GM23338 (cell line): ENCODE results near the gene NPY1R. TPM values are rescaled to one million over a fixed set of nuclear protein-coding genes. Genes with fewer than 3 reads are reported as not detected.

Experiments used
- ATAC-seq: fragments of 200-7000 bp; cut with Tn5 transposase; 3 replicates; pipeline ENCODE4 v1.9.1; 2020
- DNase-seq: peaks from one replicate; pipeline ENCODE4 v3.0.0-alpha.2; 2015; ENCODE audit warnings: low spot score
- H2AFZ ChIP-seq: fragments of 200-600 bp; sonication (generic); 2 replicates; pipeline ENCODE4 v1.8.0; 2016; ENCODE audit warnings: antibody characterized with exemption, mild to moderate bottlenecking, moderate library complexity
- H3F3A ChIP-seq: fragments of 200-600 bp; sonication (generic); replicated peaks from 2 replicates; pipeline ENCODE4 v1.8.0; 2017; ENCODE audit warnings: antibody characterized with exemption, mixed run types, low read depth
- H3K27ac ChIP-seq: fragments of 200-600 bp; sonication (generic); 2 replicates; pipeline ENCODE4 v1.6.1; 2016; ENCODE audit warnings: low read depth
- H3K27me3 ChIP-seq: fragments of 200-600 bp; sonication (generic); 2 replicates; pipeline ENCODE4 v1.8.0; 2016; ENCODE audit warnings: mild to moderate bottlenecking, mixed run types, moderate library complexity; ENCODE audit not compliant: insufficient read depth
- H3K36me3 ChIP-seq: fragments of 200-600 bp; sonication (generic); 2 replicates; pipeline ENCODE4 v1.8.0; 2016; ENCODE audit warnings: mild to moderate bottlenecking; ENCODE audit not compliant: insufficient read depth
- H3K4me1 ChIP-seq: fragments of 200-600 bp; sonication (generic); 2 replicates; pipeline ENCODE4 v1.8.0; 2016; ENCODE audit warnings: mild to moderate bottlenecking, moderate library complexity; ENCODE audit not compliant: insufficient read depth
- H3K4me2 ChIP-seq: fragments of 200-600 bp; sonication (generic); 2 replicates; pipeline ENCODE4 v1.7.1; 2017; ENCODE audit warnings: mixed run types
- H3K4me3 ChIP-seq: fragments of 200-600 bp; sonication (generic); 2 replicates; pipeline ENCODE4 v1.6.1; 2016; ENCODE audit warnings: mixed run types
- H3K79me2 ChIP-seq: fragments of 200-600 bp; sonication (generic); replicated peaks from 2 replicates; pipeline ENCODE4 v1.8.0; 2017; ENCODE audit warnings: mild to moderate bottlenecking; ENCODE audit not compliant: insufficient read depth
- H3K9me2 ChIP-seq: fragments of 200-600 bp; sonication (generic); 2 replicates; pipeline ENCODE4 v1.8.0; 2017; ENCODE audit not compliant: insufficient read depth
- H4K20me1 ChIP-seq: fragments of 200-600 bp; sonication (generic); replicated peaks from 2 replicates; pipeline ENCODE4 v1.8.0; 2017; ENCODE audit warnings: mild to moderate bottlenecking; ENCODE audit not compliant: insufficient read depth
- H3K27ac Mint-ChIP-seq: 2 replicates; pipeline ENCODE4 v1.8.0; 2020; ENCODE audit warnings: inconsistent platforms, mild to moderate bottlenecking, moderate library complexity, mixed read lengths
- H3K27me3 Mint-ChIP-seq: 3 replicates; pipeline ENCODE4 v1.8.0; 2022; ENCODE audit warnings: low read depth, mild to moderate bottlenecking, moderate library complexity, mixed read lengths, inconsistent platforms; ENCODE audit not compliant: insufficient read depth, poor library complexity
- H3K36me3 Mint-ChIP-seq: 3 replicates; pipeline ENCODE4 v1.8.0; 2021; ENCODE audit warnings: low read depth, mild to moderate bottlenecking, inconsistent platforms, moderate library complexity, mixed read lengths
- H3K4me1 Mint-ChIP-seq: 3 replicates; pipeline ENCODE4 v1.8.0; 2020; ENCODE audit warnings: mild to moderate bottlenecking, inconsistent platforms, mixed read lengths
- H3K4me3 Mint-ChIP-seq: 3 replicates; pipeline ENCODE4 v1.8.0; 2021; ENCODE audit warnings: moderate library complexity, mild to moderate bottlenecking, inconsistent platforms, mixed read lengths
- H3K9me3 Mint-ChIP-seq: 3 replicates; pipeline ENCODE4 v1.8.0; 2020; ENCODE audit warnings: moderate library complexity, mild to moderate bottlenecking, inconsistent platforms, mixed read lengths
- CREB1 ChIP-seq: fragments of 250-450 bp; sonication (Bioruptor Pico); IDR thresholded peaks from 2 replicates; pipeline ENCODE4 v1.5.0; 2020; ENCODE audit warnings: low read depth, mild to moderate bottlenecking, moderate library complexity
- EZH2 ChIP-seq: fragments of 200-600 bp; sonication (generic); IDR thresholded peaks from one replicate; pipeline ENCODE4 v1.8.0; 2017; ENCODE audit warnings: antibody characterized with exemption, mild to moderate bottlenecking, low read depth; ENCODE audit not compliant: unreplicated experiment
- EZH2phosphoT487 ChIP-seq: fragments of 200-600 bp; sonication (generic); IDR thresholded peaks from one replicate; pipeline ENCODE4 v1.8.1; 2018; ENCODE audit warnings: antibody characterized with exemption; ENCODE audit not compliant: unreplicated experiment
- JUNB ChIP-seq: IDR thresholded peaks from one replicate; pipeline ENCODE4 v1.6.1; 2016; ENCODE audit warnings: antibody characterized with exemption; ENCODE audit not compliant: unreplicated experiment
- NANOG ChIP-seq: IDR thresholded peaks from 2 replicates; pipeline ENCODE4 v1.6.1; 2016; ENCODE audit warnings: antibody characterized with exemption, borderline replicate concordance
- POLR2AphosphoS5 ChIP-seq: IDR thresholded peaks from 2 replicates; pipeline ENCODE4 v1.6.1; 2016; ENCODE audit warnings: antibody characterized with exemption, low read depth
- STAT1 ChIP-seq: IDR thresholded peaks from one replicate; pipeline ENCODE4 v1.6.1; 2016; ENCODE audit warnings: antibody characterized with exemption; ENCODE audit not compliant: unreplicated experiment
- ZNF114 ChIP-seq: fragments of 250-450 bp; sonication (Bioruptor Pico); IDR thresholded peaks from 2 replicates; pipeline ENCODE4 v1.5.0; 2020; ENCODE audit warnings: mild to moderate bottlenecking, moderate library complexity
- ZNF331 ChIP-seq: fragments of 250-450 bp; sonication (Bioruptor Pico); IDR thresholded peaks from 2 replicates; pipeline ENCODE4 v1.5.0; 2020; ENCODE audit warnings: low read depth, mild to moderate bottlenecking, moderate library complexity
- polyA plus RNA-seq: library from polyadenylated mRNA; unstranded; fragments of >200 nt; fragmentation: Nextera tagmentation; extraction: Ambion mirVana; gene quantifications from 2 replicates; pipeline ENCODE4 v1.2.1, GENCODE V29; 2016
- total RNA-seq: library from RNA; depleted of rRNA; stranded (reverse); fragments of >200 nt; shearing (Covaris generic); gene quantifications from 2 replicates; pipeline ENCODE4 v1.2.3, GENCODE V29; 2014
- TF ChIP-seq, protein P1 (sequence below): IDR thresholded peaks from one replicate; pipeline ENCODE4 v1.6.1; 2018; ENCODE audit warnings: antibody characterized with exemption; ENCODE audit not compliant: unreplicated experiment
- TF ChIP-seq, protein P2 (sequence below), 2 experiments: fragments of 200-600 bp in 1 of 2; sonication (generic) in 1 of 2; conservative IDR thresholded peaks; 2 replicates each; pipeline versions ENCODE4 v1.5.1 to v1.6.1; 2016 to 2017; ENCODE audit warnings: antibody characterized with exemption in 2 of 2, low read depth in 2 of 2, mild to moderate bottlenecking in 2 of 2, moderate library complexity in 1 of 2
- TF ChIP-seq, protein P3 (sequence below): IDR thresholded peaks from 2 replicates; pipeline ENCODE4 v1.6.1; 2016; ENCODE audit warnings: antibody characterized with exemption
- TF ChIP-seq, protein P4 (sequence below): fragments of 250-450 bp; sonication (Bioruptor Pico); IDR thresholded peaks from 2 replicates; pipeline ENCODE4 v1.5.0; 2020; ENCODE audit warnings: mild to moderate bottlenecking, moderate library complexity

NPY1R gene
- total and polyA plus RNA-seq, 2 experiments from 2014 or later = 3.1 to 7.4 TPM

DNA sequence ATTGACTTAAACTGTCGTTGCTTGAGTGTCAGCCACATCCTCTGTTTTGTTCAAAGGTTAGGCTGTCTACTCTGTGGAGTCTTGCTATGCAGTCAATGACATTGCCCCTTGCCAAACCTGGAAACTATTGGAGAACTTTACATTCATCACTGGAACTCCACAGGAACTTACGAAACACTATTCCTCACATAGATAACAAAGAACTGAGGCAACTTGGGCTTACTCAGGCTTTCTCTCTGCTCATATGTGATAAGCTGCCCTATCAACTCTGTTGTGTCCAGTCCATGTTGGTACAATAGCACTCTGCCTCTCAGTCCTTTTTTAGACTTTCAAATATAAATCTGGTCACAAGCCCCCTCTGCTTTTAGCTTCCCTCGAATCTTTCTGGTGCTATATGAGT is 20.7 kb upstream of the NPY1R start:
- Histone ChIP-seq H3K27ac (no peak overlapping the region), H3K4me2 (no peak overlapping the region), H2AFZ (no peak overlapping the region), H3K36me3 (no peaks in the 10 kb centered on the region), H3K4me3 (no peak overlapping the region), H4K20me1 (no peaks in the 10 kb centered on the region), H3K79me2 (no peaks in the 10 kb centered on the region), H3K9me2 (no peaks in the 10 kb centered on the region), H3K4me1 (no peaks in the 10 kb centered on the region), H3F3A (no peaks in the 10 kb centered on the region), H3K27me3 (no peaks in the 10 kb centered on the region)
- TF ChIP-seq CREB1 (CRISPR knock-in tag) = no peak
- no peak for TF ChIP-seq EZH2phosphoT487
- TF ChIP-seq ZNF114 = no peak
- TF ChIP-seq, protein P1, sequence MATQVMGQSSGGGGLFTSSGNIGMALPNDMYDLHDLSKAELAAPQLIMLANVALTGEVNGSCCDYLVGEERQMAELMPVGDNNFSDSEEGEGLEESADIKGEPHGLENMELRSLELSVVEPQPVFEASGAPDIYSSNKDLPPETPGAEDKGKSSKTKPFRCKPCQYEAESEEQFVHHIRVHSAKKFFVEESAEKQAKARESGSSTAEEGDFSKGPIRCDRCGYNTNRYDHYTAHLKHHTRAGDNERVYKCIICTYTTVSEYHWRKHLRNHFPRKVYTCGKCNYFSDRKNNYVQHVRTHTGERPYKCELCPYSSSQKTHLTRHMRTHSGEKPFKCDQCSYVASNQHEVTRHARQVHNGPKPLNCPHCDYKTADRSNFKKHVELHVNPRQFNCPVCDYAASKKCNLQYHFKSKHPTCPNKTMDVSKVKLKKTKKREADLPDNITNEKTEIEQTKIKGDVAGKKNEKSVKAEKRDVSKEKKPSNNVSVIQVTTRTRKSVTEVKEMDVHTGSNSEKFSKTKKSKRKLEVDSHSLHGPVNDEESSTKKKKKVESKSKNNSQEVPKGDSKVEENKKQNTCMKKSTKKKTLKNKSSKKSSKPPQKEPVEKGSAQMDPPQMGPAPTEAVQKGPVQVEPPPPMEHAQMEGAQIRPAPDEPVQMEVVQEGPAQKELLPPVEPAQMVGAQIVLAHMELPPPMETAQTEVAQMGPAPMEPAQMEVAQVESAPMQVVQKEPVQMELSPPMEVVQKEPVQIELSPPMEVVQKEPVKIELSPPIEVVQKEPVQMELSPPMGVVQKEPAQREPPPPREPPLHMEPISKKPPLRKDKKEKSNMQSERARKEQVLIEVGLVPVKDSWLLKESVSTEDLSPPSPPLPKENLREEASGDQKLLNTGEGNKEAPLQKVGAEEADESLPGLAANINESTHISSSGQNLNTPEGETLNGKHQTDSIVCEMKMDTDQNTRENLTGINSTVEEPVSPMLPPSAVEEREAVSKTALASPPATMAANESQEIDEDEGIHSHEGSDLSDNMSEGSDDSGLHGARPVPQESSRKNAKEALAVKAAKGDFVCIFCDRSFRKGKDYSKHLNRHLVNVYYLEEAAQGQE = no peak
- no peak for TF ChIP-seq NANOG
- TF ChIP-seq EZH2 = no peak
- TF ChIP-seq POLR2AphosphoS5 = no peak
- no peak for TF ChIP-seq JUNB
- no peak for TF ChIP-seq ZNF331 (CRISPR knock-in tag)
- TF ChIP-seq STAT1 = no peak
- TF ChIP-seq, protein P2, sequence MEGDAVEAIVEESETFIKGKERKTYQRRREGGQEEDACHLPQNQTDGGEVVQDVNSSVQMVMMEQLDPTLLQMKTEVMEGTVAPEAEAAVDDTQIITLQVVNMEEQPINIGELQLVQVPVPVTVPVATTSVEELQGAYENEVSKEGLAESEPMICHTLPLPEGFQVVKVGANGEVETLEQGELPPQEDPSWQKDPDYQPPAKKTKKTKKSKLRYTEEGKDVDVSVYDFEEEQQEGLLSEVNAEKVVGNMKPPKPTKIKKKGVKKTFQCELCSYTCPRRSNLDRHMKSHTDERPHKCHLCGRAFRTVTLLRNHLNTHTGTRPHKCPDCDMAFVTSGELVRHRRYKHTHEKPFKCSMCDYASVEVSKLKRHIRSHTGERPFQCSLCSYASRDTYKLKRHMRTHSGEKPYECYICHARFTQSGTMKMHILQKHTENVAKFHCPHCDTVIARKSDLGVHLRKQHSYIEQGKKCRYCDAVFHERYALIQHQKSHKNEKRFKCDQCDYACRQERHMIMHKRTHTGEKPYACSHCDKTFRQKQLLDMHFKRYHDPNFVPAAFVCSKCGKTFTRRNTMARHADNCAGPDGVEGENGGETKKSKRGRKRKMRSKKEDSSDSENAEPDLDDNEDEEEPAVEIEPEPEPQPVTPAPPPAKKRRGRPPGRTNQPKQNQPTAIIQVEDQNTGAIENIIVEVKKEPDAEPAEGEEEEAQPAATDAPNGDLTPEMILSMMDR (conservative IDR thresholded peaks at IDR 0.05; ENCODE audit: low read depth in 2 of 2) = no peak
- TF ChIP-seq, protein P3, sequence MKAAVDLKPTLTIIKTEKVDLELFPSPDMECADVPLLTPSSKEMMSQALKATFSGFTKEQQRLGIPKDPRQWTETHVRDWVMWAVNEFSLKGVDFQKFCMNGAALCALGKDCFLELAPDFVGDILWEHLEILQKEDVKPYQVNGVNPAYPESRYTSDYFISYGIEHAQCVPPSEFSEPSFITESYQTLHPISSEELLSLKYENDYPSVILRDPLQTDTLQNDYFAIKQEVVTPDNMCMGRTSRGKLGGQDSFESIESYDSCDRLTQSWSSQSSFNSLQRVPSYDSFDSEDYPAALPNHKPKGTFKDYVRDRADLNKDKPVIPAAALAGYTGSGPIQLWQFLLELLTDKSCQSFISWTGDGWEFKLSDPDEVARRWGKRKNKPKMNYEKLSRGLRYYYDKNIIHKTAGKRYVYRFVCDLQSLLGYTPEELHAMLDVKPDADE = no peak
- TF ChIP-seq, protein P4, sequence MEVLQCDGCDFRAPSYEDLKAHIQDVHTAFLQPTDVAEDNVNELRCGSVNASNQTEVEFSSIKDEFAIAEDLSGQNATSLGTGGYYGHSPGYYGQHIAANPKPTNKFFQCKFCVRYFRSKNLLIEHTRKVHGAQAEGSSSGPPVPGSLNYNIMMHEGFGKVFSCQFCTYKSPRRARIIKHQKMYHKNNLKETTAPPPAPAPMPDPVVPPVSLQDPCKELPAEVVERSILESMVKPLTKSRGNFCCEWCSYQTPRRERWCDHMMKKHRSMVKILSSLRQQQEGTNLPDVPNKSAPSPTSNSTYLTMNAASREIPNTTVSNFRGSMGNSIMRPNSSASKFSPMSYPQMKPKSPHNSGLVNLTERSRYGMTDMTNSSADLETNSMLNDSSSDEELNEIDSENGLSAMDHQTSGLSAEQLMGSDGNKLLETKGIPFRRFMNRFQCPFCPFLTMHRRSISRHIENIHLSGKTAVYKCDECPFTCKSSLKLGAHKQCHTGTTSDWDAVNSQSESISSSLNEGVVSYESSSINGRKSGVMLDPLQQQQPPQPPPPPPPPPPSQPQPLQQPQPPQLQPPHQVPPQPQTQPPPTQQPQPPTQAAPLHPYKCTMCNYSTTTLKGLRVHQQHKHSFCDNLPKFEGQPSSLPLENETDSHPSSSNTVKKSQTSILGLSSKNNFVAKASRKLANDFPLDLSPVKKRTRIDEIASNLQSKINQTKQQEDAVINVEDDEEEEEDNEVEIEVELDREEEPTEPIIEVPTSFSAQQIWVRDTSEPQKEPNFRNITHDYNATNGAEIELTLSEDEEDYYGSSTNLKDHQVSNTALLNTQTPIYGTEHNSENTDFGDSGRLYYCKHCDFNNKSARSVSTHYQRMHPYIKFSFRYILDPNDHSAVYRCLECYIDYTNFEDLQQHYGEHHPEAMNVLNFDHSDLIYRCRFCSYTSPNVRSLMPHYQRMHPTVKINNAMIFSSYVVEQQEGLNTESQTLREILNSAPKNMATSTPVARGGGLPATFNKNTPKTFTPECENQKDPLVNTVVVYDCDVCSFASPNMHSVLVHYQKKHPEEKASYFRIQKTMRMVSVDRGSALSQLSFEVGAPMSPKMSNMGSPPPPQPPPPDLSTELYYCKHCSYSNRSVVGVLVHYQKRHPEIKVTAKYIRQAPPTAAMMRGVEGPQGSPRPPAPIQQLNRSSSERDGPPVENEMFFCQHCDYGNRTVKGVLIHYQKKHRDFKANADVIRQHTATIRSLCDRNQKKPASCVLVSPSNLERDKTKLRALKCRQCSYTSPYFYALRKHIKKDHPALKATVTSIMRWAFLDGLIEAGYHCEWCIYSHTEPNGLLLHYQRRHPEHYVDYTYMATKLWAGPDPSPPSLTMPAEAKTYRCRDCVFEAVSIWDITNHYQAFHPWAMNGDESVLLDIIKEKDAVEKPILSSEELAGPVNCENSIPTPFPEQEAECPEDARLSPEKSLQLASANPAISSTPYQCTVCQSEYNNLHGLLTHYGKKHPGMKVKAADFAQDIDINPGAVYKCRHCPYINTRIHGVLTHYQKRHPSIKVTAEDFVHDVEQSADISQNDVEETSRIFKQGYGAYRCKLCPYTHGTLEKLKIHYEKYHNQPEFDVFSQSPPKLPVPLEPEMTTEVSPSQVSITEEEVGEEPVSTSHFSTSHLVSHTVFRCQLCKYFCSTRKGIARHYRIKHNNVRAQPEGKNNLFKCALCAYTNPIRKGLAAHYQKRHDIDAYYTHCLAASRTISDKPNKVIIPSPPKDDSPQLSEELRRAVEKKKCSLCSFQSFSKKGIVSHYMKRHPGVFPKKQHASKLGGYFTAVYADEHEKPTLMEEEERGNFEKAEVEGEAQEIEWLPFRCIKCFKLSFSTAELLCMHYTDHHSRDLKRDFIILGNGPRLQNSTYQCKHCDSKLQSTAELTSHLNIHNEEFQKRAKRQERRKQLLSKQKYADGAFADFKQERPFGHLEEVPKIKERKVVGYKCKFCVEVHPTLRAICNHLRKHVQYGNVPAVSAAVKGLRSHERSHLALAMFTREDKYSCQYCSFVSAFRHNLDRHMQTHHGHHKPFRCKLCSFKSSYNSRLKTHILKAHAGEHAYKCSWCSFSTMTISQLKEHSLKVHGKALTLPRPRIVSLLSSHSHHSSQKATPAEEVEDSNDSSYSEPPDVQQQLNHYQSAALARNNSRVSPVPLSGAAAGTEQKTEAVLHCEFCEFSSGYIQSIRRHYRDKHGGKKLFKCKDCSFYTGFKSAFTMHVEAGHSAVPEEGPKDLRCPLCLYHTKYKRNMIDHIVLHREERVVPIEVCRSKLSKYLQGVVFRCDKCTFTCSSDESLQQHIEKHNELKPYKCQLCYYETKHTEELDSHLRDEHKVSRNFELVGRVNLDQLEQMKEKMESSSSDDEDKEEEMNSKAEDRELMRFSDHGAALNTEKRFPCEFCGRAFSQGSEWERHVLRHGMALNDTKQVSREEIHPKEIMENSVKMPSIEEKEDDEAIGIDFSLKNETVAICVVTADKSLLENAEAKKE (CRISPR knock-in tag) = no peak
- ATAC-seq (no peak), DNase-seq (no peak)
- H3K27me3 Mint-ChIP-seq = no peaks in the 10 kb centered on the region
- H3K4me1 Mint-ChIP-seq = no peaks in the 10 kb centered on the region
- H3K36me3 Mint-ChIP-seq = no peaks in the 10 kb centered on the region
- H3K27ac Mint-ChIP-seq = no peak overlapping the region
- no peaks in the 10 kb centered on the region for H3K9me3 Mint-ChIP-seq
- no peak overlapping the region for H3K4me3 Mint-ChIP-seq
